ENCODE results near the gene PLEKHM3. TPM values are rescaled to one million over a fixed set of nuclear protein-coding genes. Genes with fewer than 3 reads are reported as not detected.
A peak's percentile ranks its signal among the peaks of the same experiment; 100 is the strongest.

PLEKHM3 gene
- total and polyA plus RNA-seq, 2 experiments from 2014 or later = 3.9 to 8.8 TPM

DNA sequence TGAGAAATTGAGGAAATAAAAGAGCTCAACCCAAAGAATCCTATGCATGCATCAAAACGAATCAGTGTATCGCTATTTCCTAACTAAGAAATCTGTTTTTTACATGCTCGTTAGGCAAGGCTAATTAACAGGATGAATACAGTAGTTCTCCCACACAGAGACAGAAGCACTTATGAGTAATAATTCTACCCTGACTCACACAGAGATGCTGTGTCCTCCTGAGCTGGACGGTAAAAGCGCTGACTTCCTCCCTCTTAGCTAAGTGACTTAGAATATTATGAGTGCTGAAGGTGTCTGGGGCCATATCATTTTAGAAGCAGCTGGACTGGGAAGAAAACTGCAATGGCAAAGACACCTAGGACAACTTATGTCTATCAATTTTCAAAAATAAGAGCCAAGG is 18.5 kb downstream of the PLEKHM3 start (continued):
- no peak for TF ChIP-seq REST (IDR thresholded peaks at IDR 0.05; ENCODE audit: unreplicated experiment)
- TF ChIP-seq ETS1 (IDR thresholded peaks at IDR 0.05) = no peak
- no peak for TF ChIP-seq POLR2AphosphoS5 (IDR thresholded peaks at IDR 0.05; ENCODE audit: low read depth)

GRCh38 chr2:208006337-208006736 is 19.0 kb downstream of the PLEKHM3 start:
- H3K4me3 Mint-ChIP-seq = no peak overlapping the region
- H3K36me3 Mint-ChIP-seq (ENCODE audit: low read depth) = peaks cover 3% of the 10 kb centered on the region; the same call in 2 of the 3 replicates
- H3K9me3 Mint-ChIP-seq = no peaks in the 10 kb centered on the region

More at GRCh38 chr2:208006337-208006736, 19.0 kb downstream of the PLEKHM3 start:
- Histone ChIP-seq H4K20me1 (replicated peaks; ENCODE audit: insufficient read depth) (no peaks in the 10 kb centered on the region), H3K79me2 (replicated peaks; ENCODE audit: insufficient read depth) (no peaks in the 10 kb centered on the region), H3K4me3 (no peak overlapping the region), H3K27ac (ENCODE audit: low read depth) (no peak overlapping the region; the same call in 1 of the 2 replicates), H3K4me2 (peak overlapping the region; percentile 36; the same call in 1 of the 2 replicates), H3F3A (replicated peaks; ENCODE audit: low read depth) (no peaks in the 10 kb centered on the region), H2AFZ (no peak overlapping the region), H3K36me3 (ENCODE audit: insufficient read depth) (no peaks in the 10 kb centered on the region; the same call in 1 of the 2 replicates), H3K4me1 (ENCODE audit: insufficient read depth) (peaks cover 11% of the 10 kb centered on the region; the same call in 1 of the 2 replicates), H3K9me2 (ENCODE audit: insufficient read depth) (no peaks in the 10 kb centered on the region), H3K27me3 (ENCODE audit: insufficient read depth) (no peaks in the 10 kb centered on the region)
- H3K27ac Mint-ChIP-seq = no peak overlapping the region
- peaks cover 17% of the 10 kb centered on the region for H3K4me1 Mint-ChIP-seq
- no peaks in the 10 kb centered on the region for H3K27me3 Mint-ChIP-seq (ENCODE audit: insufficient read depth, low read depth, poor library complexity)
- TF ChIP-seq CTCF (conservative IDR thresholded peaks at IDR 0.05; ENCODE audit: low read depth in 2 of 2) = no peak
- no peak for TF ChIP-seq JUNB (IDR thresholded peaks at IDR 0.05; ENCODE audit: unreplicated experiment)
- TF ChIP-seq STAT1 (IDR thresholded peaks at IDR 0.05; ENCODE audit: unreplicated experiment) = no peak
- TF ChIP-seq EZH2phosphoT487 (IDR thresholded peaks at IDR 0.05; ENCODE audit: unreplicated experiment) = no peak
- peak; percentile 71 for ATAC-seq
- peak; percentile 30 for DNase-seq (ENCODE audit: low spot score)

All from GM23338 (cell line).